K562 (cell line): ENCODE results near the gene ARMC9. TPM values are rescaled to one million over a fixed set of nuclear protein-coding genes. Genes with fewer than 3 reads are reported as not detected.

Source experiments
- ATAC-seq: fragments of 200-7000 bp; cut with Tn5 transposase; 3 replicates; pipeline ENCODE4 v1.9.1; 2020; ENCODE audit warnings: moderate library complexity
- BruUV-seq: library from RNA; stranded (reverse); fragments of 400-500 nt; replicated peaks from 2 replicates; lab custom pipeline; 2021; lab: Mats Ljungman, UMichigan
- CTCF ChIA-PET: fragments of 300-600 bp; formaldehyde crosslinking; extraction: SDS; loops from one replicate; lab custom pipeline; 2021; ENCODE audit warnings: low intra/inter-chr PET ratio; lab: Yijun Ruan, JAX
- POLR2A ChIA-PET: fragments of 300-600, 350-650 bp; sonication (Branson Sonifier 250); formaldehyde crosslinking; extraction: SDS; loops from one replicate; lab custom pipeline; 2021; ENCODE audit warnings: antibody characterized with exemption, inconsistent platforms; lab: Yijun Ruan, JAX
- DNase-seq, 4 experiments: peaks; one replicate each; pipeline versions ENCODE4 v3.0.0 to v3.0.0-alpha.2; 2011 to 2018; ENCODE audit warnings: low spot score in 3 of 4, mixed read lengths in 3 of 4; ENCODE audit errors: extremely low read depth in 1 of 4
- FAIRE-seq: peaks from 2 replicates; lab custom pipeline; 2011; peaks lifted over from hg19 to GRCh38; lab: Jason Lieb, UNC
- H2AFZ ChIP-seq: 2 replicates; pipeline ENCODE4 v1.6.0; 2011; ENCODE audit warnings: low read depth, low read length, control low read depth, inconsistent platforms
- H3K27ac ChIP-seq: fragments of 200-600 bp; 3 replicates; pipeline ENCODE4 v1.8.0; 2011; ENCODE audit warnings: low read depth, mild to moderate bottlenecking, control low read depth, inconsistent platforms, low read length, moderate library complexity, mixed read lengths; ENCODE audit errors: extremely low read depth
- H3K27me3 ChIP-seq, 2 experiments: fragments of 300-600 bp in 1 of 2; 2 replicates in 1 of 2; 3 replicates in 1 of 2; pipeline versions ENCODE4 v1.6.0 to v1.8.0; 2011; ENCODE audit warnings: inconsistent platforms in 2 of 2, low read length in 2 of 2, mild to moderate bottlenecking in 1 of 2, mixed read lengths in 1 of 2, moderate library complexity in 1 of 2; ENCODE audit not compliant: control insufficient read depth in 2 of 2, insufficient read depth in 2 of 2
- H3K36me3 ChIP-seq: fragments of 300-600 bp; 3 replicates; pipeline ENCODE4 v1.8.0; 2011; ENCODE audit warnings: mild to moderate bottlenecking, low read length, inconsistent platforms; ENCODE audit not compliant: control insufficient read depth, insufficient read depth
- H3K4me1 ChIP-seq, 2 experiments: fragments of 200-600 bp in 1 of 2; replicated peaks in 1 of 2; 2 replicates in 1 of 2; 3 replicates in 1 of 2; pipeline versions ENCODE4 v1.5.1 to v1.8.0; 2011; ENCODE audit warnings: inconsistent platforms in 2 of 2, low read length in 2 of 2, mild to moderate bottlenecking in 1 of 2, mixed read lengths in 1 of 2, moderate library complexity in 1 of 2; ENCODE audit not compliant: control insufficient read depth in 2 of 2, insufficient read depth in 2 of 2
- H3K4me2 ChIP-seq: 2 replicates; pipeline ENCODE4 v1.6.1; 2011; ENCODE audit warnings: low read length, control low read depth, inconsistent platforms, mixed read lengths; ENCODE audit not compliant: insufficient read depth
- H3K4me3 ChIP-seq: fragments of 200-600 bp; sonication (generic), shearing (Covaris generic); 2 replicates; pipeline ENCODE4 v1.5.1; 2016; ENCODE audit warnings: control low read depth, inconsistent platforms
- H3K79me2 ChIP-seq: fragments of 200-600 bp; 3 replicates; pipeline ENCODE4 v1.8.0; 2011; ENCODE audit warnings: low read length, inconsistent platforms; ENCODE audit not compliant: control insufficient read depth, insufficient read depth
- H3K9ac ChIP-seq, 2 experiments: 2 replicates each; pipeline versions ENCODE4 v1.6.0 to v1.6.1; 2011; ENCODE audit warnings: low read depth in 2 of 2, low read length in 2 of 2, control low read depth in 1 of 2, inconsistent platforms in 1 of 2, mild to moderate bottlenecking in 1 of 2, mixed read lengths in 1 of 2; ENCODE audit not compliant: insufficient read depth in 1 of 2
- H3K9me1 ChIP-seq: one replicate; pipeline ENCODE4 v1.6.0; 2011; ENCODE audit warnings: inconsistent platforms, mild to moderate bottlenecking, low read length, moderate library complexity; ENCODE audit not compliant: control insufficient read depth, insufficient read depth
- H3K9me3 ChIP-seq: replicated peaks from 2 replicates; pipeline ENCODE4 v1.5.1; 2011; ENCODE audit warnings: low read depth, low read length, inconsistent platforms; ENCODE audit not compliant: control insufficient read depth, insufficient read depth
- H4K20me1 ChIP-seq: replicated peaks from 2 replicates; pipeline ENCODE4 v1.6.1; 2011; ENCODE audit warnings: low read length, inconsistent platforms, mixed read lengths; ENCODE audit not compliant: control insufficient read depth, insufficient read depth
- CBX2 ChIP-seq: fragments of 200-600 bp; sonication (generic); IDR thresholded peaks from one replicate; pipeline ENCODE4 v1.6.1; 2012; ENCODE audit warnings: mild to moderate bottlenecking, low read length, inconsistent platforms; ENCODE audit not compliant: insufficient read depth, poor library complexity, severe bottlenecking
- CHD4 ChIP-seq: fragments of 200-600 bp; sonication (generic); IDR thresholded peaks from 3 replicates; pipeline ENCODE4 v1.6.1; 2012; ENCODE audit warnings: low read depth, mild to moderate bottlenecking, mixed read lengths, low read length, inconsistent platforms; ENCODE audit not compliant: insufficient read depth, insufficient replicate concordance, poor library complexity, severe bottlenecking
- DIDO1 ChIP-seq: fragments of 450-650 bp; IDR thresholded peaks from 2 replicates; pipeline ENCODE4 v1.6.1; 2016; ENCODE audit warnings: low read depth, missing biosample characterization, missing genetic modification characterization
- FOXK2 ChIP-seq, 2 experiments: fragments of 450-650 bp; IDR thresholded peaks in 1 of 2; conservative IDR thresholded peaks in 1 of 2; 2 replicates each; pipeline ENCODE4 v1.6.1; 2016; ENCODE audit warnings: low read depth in 2 of 2, mild to moderate bottlenecking in 1 of 2
- KAT2B ChIP-seq: IDR thresholded peaks from one replicate; pipeline ENCODE4 v1.6.1; 2012; ENCODE audit warnings: low read depth, mild to moderate bottlenecking, control low read depth, inconsistent platforms, low read length, moderate library complexity
- NFE2L1 ChIP-seq: fragments of 450-650 bp; IDR thresholded peaks from 2 replicates; pipeline ENCODE4 v1.6.1; 2016; ENCODE audit warnings: missing genetic modification characterization, low read depth, mild to moderate bottlenecking, missing compliant biosample characterization, moderate library complexity, borderline replicate concordance
- PHF20 ChIP-seq: fragments of 450-650 bp; IDR thresholded peaks from 2 replicates; pipeline ENCODE4 v1.6.1; 2018; ENCODE audit not compliant: partially characterized antibody
- PTRF ChIP-seq: fragments of 450-650 bp; IDR thresholded peaks from 2 replicates; pipeline ENCODE4 v1.6.1; 2016; ENCODE audit warnings: mild to moderate bottlenecking, missing genetic modification characterization, missing compliant biosample characterization
- SMARCA4 ChIP-seq: fragments of 450-650 bp; IDR thresholded peaks from 2 replicates; pipeline ENCODE4 v1.6.1; 2016
- WGBS: fragments of 100-300 bp; shearing (Covaris generic); methylation state at CpG from one replicate; pipeline ENCODE4 v1.1.6; 2016; ENCODE audit warnings: low coverage, mixed read lengths; ENCODE audit not compliant: insufficient coverage; ENCODE audit errors: missing lambda C conversion rate; 5-methylcytosine and 5-hydroxymethylcytosine counted together
- in situ Hi-C: fragments of 300-500 bp; cut with MboI; formaldehyde crosslinking; loops from 4 replicates; pipeline ENCODE4 v1.15.0; 2018; ENCODE audit warnings: inconsistent platforms, mixed read lengths
- intact Hi-C: fragments of 100-400 bp; cut with micrococcal nuclease; formaldehyde crosslinking; loops from 2 replicates; pipeline ENCODE4 v1.14.2; 2022
- polyA plus RNA-seq, 8 experiments: library from polyadenylated mRNA; depleted of rRNA in 4 of 8; stranded (reverse) in 5 of 8; unstranded in 3 of 8; fragments of >200 nt; fragmentation: Nextera tagmentation in 2 of 8; fragmentation: Illumina TruSeq in 1 of 8; extraction: Ambion mirVana in 2 of 8; extraction: Trizol in 1 of 8; gene quantifications; 2 replicates each; pipeline versions ENCODE4 v1.2.1 to v1.2.3, GENCODE V29; 2011 to 2014; ENCODE audit warnings: inconsistent platforms in 1 of 8, missing spikeins in 1 of 8
- total RNA-seq, 7 experiments: library from RNA; depleted of rRNA in 6 of 7; stranded (reverse); fragments of >200 nt in 6 of 7; fragmentation: Illumina TruSeq in 2 of 7; extraction: Trizol in 2 of 7; gene quantifications; 2 replicates each; pipeline versions ENCODE4 v1.2.1 to v1.2.3, GENCODE V29; 2011 to 2021; ENCODE audit warnings: low replicate concordance in 1 of 7
- TF ChIP-seq, protein P1 (sequence below): fragments of 450-650 bp; formaldehyde crosslinking; IDR thresholded peaks from 2 replicates; pipeline ENCODE4 v1.4.0; 2020; ENCODE audit warnings: mild to moderate bottlenecking, moderate library complexity
- TF ChIP-seq, protein P2 (sequence below): fragments of 250-450 bp; sonication (Bioruptor Pico); IDR thresholded peaks from 2 replicates; pipeline ENCODE4 v1.8.0; 2021; ENCODE audit warnings: mild to moderate bottlenecking, moderate library complexity
- TF ChIP-seq, protein P3 (sequence below): fragments of 250-450 bp; sonication (Bioruptor Pico); IDR thresholded peaks from 2 replicates; pipeline ENCODE4 v1.5.0; 2021; ENCODE audit warnings: mild to moderate bottlenecking, moderate library complexity

Gene ARMC9
- total and polyA plus RNA-seq, 9 of the 15 experiments (the other 6 are each of a cell fraction or from before 2014, with no cell fraction given) = 0.36 to 2.3 (median 1.1) TPM

DNA sequence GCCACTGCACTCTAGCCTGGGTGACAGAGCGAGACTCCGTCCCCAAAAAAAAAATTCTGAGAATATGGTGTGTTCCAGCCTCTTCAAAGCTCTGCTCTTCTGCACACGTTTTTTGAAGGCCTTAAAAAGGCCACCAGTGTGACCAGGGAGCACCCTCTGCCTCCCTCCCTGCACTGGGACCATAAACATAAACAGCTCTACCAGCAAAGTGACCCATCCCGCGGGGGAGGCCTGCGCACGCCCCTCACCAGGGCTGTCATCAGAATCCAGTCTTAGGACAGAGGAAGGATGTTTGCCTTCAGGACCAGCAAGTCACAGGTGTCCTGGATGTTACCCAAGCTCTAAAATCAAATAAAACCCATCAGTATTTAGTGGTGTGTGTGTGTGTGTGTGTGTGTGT is 173.9 kb downstream of the ARMC9 start (continued):
- TF ChIP-seq, protein P1, sequence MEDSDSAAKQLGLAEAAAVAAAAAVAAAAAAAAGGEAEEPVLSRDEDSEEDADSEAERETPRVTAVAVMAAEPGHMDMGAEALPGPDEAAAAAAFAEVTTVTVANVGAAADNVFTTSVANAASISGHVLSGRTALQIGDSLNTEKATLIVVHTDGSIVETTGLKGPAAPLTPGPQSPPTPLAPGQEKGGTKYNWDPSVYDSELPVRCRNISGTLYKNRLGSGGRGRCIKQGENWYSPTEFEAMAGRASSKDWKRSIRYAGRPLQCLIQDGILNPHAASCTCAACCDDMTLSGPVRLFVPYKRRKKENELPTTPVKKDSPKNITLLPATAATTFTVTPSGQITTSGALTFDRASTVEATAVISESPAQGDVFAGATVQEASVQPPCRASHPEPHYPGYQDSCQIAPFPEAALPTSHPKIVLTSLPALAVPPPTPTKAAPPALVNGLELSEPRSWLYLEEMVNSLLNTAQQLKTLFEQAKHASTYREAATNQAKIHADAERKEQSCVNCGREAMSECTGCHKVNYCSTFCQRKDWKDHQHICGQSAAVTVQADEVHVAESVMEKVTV = no peak

DNA sequence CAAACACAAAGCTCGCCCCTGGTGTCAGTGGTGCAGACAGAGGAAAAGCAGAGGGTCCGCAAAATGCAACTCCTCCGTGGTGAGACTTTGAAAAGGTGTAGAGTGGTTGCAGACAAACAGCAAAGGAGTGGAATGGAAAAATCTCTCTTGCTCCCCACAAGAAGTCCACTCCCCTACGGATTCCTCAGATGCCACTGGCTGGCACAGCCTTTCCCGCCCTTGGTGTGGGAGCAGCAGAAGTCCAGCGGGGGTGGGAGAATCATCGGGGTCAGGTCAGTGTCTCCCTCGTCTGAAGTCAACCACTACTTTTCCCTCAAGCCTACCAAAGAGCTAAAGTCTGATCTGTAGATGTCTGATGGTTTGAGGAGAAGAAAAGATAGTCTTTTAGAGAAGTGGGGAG is 174.8 kb downstream of the ARMC9 start:
- ChIA-PET CTCF (interaction anchor here (0.6 kb wide), 1 partner anchor 658 kb away, joined by 9 read pairs; no protein-coding TSS in a partner anchor), POLR2A (interaction anchor here (1.4 kb wide), 1 partner anchor 91 kb away, joined by 4 read pairs; the partner anchor contains the start of gene NCL)
- in situ Hi-C loops = no loop called here
- Histone ChIP-seq H3K36me3 (no peaks in the 10 kb centered on the region), H3K27ac (no peak overlapping the region), H3K4me2 (no peak overlapping the region), H3K9me3 (no peaks in the 10 kb centered on the region), H3K9me1 (no peaks in the 10 kb centered on the region), H3K27me3 (peaks cover 0 to 15% of the 10 kb centered on the region in 2 experiments; a peak in 2 of 5 replicates), H2AFZ (no peak overlapping the region), H3K4me3 (no peak overlapping the region), H3K9ac (no peak overlapping the region), H3K4me1 (peaks cover 13 to 14% of the 10 kb centered on the region in 2 experiments; a peak in 4 of 5 replicates), H3K79me2 (no peaks in the 10 kb centered on the region), H4K20me1 (no peaks in the 10 kb centered on the region)
- DNase-seq = no peak
- intact Hi-C loops = no loop called here
- BruUV-seq = no TSS peak
- no peak for ATAC-seq
- FAIRE-seq = no peak
- 27% methylated on average over 8 of the region's 8 CpGs for WGBS
- TF ChIP-seq KAT2B (no peak), DIDO1 (tag) (no peak), FOXK2 (conservative IDR thresholded peaks at IDR 0.05 in 1 of 2, IDR thresholded peaks at IDR 0.05 in 1 of 2; ENCODE audit: low read depth in 2 of 2) (no peak), SMARCA4 (no peak), CBX2 (no peak), NFE2L1 (tag) (no peak), PHF20 (no peak), CHD4 (no peak), PTRF (tag) (no peak)
- TF ChIP-seq, protein P2, sequence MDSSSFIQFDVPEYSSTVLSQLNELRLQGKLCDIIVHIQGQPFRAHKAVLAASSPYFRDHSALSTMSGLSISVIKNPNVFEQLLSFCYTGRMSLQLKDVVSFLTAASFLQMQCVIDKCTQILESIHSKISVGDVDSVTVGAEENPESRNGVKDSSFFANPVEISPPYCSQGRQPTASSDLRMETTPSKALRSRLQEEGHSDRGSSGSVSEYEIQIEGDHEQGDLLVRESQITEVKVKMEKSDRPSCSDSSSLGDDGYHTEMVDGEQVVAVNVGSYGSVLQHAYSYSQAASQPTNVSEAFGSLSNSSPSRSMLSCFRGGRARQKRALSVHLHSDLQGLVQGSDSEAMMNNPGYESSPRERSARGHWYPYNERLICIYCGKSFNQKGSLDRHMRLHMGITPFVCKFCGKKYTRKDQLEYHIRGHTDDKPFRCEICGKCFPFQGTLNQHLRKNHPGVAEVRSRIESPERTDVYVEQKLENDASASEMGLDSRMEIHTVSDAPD = no peak
- TF ChIP-seq, protein P3, sequence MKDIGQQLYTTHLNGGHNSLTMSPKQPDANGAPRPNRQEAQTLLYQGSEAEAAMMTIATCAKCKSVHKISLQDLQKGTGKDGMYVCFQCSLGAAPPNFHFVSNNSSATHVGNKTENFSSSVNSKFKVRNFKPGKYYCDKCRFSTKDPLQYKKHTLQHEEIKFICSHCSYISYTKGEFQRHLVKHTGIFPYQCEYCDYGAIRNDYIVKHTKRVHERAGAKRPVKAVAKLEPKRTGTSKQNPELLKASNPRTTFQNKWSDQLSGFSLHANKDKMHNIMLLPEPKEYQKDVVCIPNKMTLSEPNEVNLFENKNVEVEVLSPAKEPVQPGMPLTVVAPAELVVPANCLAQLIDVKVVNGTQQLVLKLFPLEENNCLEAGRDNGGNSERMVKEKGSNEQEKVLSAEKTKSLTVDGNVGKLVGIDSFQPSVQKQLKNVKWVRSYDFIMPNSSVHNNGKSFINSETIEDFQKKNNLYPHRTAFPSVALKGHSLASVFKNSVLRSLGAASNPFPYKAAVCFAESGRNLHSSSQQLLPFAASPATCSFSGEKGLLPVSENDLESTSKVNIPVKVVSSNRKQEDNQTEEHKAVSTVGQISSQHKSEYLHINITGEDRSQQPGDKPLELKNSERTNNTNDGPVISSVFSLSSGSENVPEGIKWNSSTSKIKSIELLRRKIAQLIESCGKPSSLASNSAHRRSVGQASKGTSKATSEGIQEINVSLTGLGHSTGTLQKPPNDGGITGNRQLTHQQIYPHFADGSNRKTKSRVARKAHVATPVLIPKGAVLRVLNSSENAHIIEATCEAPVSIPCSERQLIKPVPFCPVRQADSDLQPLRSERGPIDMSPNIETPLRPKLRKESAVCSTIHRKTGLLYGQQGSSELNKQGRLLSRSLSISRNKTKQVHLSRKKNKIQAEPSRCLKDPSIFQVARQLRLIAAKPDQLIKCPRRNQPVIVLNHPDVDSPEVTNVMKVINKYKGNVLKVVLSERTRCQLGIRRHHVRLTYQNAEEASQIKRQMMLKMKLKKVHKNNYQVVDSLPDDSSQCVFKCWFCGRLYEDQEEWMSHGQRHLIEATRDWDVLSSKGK (CRISPR knock-in tag) = no peak
